ENCODE measurements around the gene RPA3. TPM values are rescaled to one million over a fixed set of nuclear protein-coding genes. Genes with fewer than 3 reads are reported as not detected.

RPA3 gene
- total and polyA plus RNA-seq, 9 of the 15 experiments (the other 6 are each of a cell fraction or from before 2014, with no cell fraction given) = 68.5 to 265 (median 125) TPM

DNA sequence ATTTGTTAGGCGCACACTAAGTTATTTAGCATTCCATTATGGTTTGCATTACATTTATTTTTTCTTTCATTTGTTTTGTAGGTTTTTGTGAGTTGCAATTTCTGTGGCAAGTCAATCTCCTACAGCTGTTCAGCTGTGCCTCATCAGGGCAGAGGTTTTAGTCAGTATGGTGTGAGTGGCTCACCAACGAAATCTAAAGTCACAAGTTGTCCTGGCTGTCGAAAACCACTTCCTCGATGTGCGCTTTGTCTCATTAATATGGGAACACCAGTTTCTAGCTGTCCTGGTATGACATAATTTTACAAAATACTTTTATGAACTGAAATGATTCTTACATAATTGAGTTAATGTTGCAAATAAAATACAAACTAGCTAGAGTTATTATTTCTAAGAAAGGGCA, 122.2 kb downstream of the RPA3 start:
- POLR2A ChIA-PET = no interaction called here
- intact Hi-C loops (cut with micrococcal nuclease) (loop anchor here (5.0 to 10.0 kb wide), 3 partner anchors 169 to 701 kb away; no protein-coding TSS in a partner anchor), in situ Hi-C loops (cut with MboI) (no loop called here)
- Histone ChIP-seq H3K4me3 (no peak overlapping the region), H3K9ac (ENCODE audit: insufficient read depth in 1 of 2, low read depth in 2 of 2, low read length in 2 of 2) (no peak overlapping the region), H3K27ac (ENCODE audit: extremely low read depth, low read depth, low read length) (no peak overlapping the region), H3K9me3 (replicated peaks; ENCODE audit: control insufficient read depth, insufficient read depth, low read depth, low read length) (peaks cover 11% of the 10 kb centered on the region), H3K4me1 (replicated peaks in 1 of 2; ENCODE audit: control insufficient read depth in 2 of 2, insufficient read depth in 2 of 2, low read length in 2 of 2) (no peaks in the 10 kb centered on the region), H4K20me1 (replicated peaks; ENCODE audit: control insufficient read depth, insufficient read depth, low read length) (no peaks in the 10 kb centered on the region), H3K79me2 (ENCODE audit: control insufficient read depth, insufficient read depth, low read length) (no peaks in the 10 kb centered on the region), H2AFZ (ENCODE audit: low read depth, low read length) (no peak overlapping the region), H3K9me1 (ENCODE audit: control insufficient read depth, insufficient read depth, low read length) (no peaks in the 10 kb centered on the region), H3K36me3 (ENCODE audit: control insufficient read depth, insufficient read depth, low read length) (peaks cover 52% of the 10 kb centered on the region), H3K27me3 (ENCODE audit: control insufficient read depth in 2 of 2, insufficient read depth in 2 of 2, low read length in 2 of 2) (no peaks in the 10 kb centered on the region), H3K4me2 (ENCODE audit: insufficient read depth, low read length) (no peak overlapping the region)
- BruUV-seq (replicated peaks) = no TSS peak
- CTCF ChIA-PET (ENCODE audit: low intra/inter-chr PET ratio) = interaction anchor here (1.3 kb wide), 1 partner anchor 622 kb away, joined by 4 read pairs; no protein-coding TSS in a partner anchor
- WGBS (ENCODE audit: insufficient coverage, low coverage, missing lambda C conversion rate) = 91% methylated on average over 5 of the region's 5 CpGs
- DNase-seq (ENCODE audit: extremely low read depth in 1 of 4, low spot score in 3 of 4) (no peak), FAIRE-seq (no peak), ATAC-seq (no peak)
- TF ChIP-seq TBP (optimal IDR thresholded peaks at IDR 0.05; ENCODE audit: low read depth, low read length) (no peak), ZNF583 (CRISPR knock-in tag; IDR thresholded peaks at IDR 0.05) (no peak), PYGO2 (tag; IDR thresholded peaks at IDR 0.05) (no peak), ZNF3 (CRISPR knock-in tag; IDR thresholded peaks at IDR 0.05) (no peak), HCFC1 (IDR thresholded peaks at IDR 0.05; ENCODE audit: low read depth, low read length) (no peak), SMAD2 (IDR thresholded peaks at IDR 0.05; ENCODE audit: low read depth, low read length) (no peak), BRF1 (IDR thresholded peaks at IDR 0.05; ENCODE audit: borderline replicate concordance, extremely low read depth, insufficient read length) (no peak), FOXP1 (CRISPR knock-in tag; IDR thresholded peaks at IDR 0.05) (no peak), EZH2 (IDR thresholded peaks at IDR 0.05; ENCODE audit: borderline replicate concordance, low read depth, low read length) (no peak), MYNN (IDR thresholded peaks at IDR 0.05) (no peak), MYNN (CRISPR knock-in tag; IDR thresholded peaks at IDR 0.05) (no peak), ZBTB8A (IDR thresholded peaks at IDR 0.05; ENCODE audit: partially characterized antibody) (no peak), ZBED1 (IDR thresholded peaks at IDR 0.05) (no peak), SIN3B (IDR thresholded peaks at IDR 0.05; ENCODE audit: low read depth) (no peak), TCF7L2 (IDR thresholded peaks at IDR 0.05; ENCODE audit: low read depth, low read length) (no peak), ZNF124 (CRISPR knock-in tag; IDR thresholded peaks at IDR 0.05) (no peak)
- TF ChIP-seq, protein P1, sequence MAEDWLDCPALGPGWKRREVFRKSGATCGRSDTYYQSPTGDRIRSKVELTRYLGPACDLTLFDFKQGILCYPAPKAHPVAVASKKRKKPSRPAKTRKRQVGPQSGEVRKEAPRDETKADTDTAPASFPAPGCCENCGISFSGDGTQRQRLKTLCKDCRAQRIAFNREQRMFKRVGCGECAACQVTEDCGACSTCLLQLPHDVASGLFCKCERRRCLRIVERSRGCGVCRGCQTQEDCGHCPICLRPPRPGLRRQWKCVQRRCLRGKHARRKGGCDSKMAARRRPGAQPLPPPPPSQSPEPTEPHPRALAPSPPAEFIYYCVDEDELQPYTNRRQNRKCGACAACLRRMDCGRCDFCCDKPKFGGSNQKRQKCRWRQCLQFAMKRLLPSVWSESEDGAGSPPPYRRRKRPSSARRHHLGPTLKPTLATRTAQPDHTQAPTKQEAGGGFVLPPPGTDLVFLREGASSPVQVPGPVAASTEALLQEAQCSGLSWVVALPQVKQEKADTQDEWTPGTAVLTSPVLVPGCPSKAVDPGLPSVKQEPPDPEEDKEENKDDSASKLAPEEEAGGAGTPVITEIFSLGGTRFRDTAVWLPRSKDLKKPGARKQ (CRISPR knock-in tag; IDR thresholded peaks at IDR 0.05) = no peak
- TF ChIP-seq, protein P2, sequence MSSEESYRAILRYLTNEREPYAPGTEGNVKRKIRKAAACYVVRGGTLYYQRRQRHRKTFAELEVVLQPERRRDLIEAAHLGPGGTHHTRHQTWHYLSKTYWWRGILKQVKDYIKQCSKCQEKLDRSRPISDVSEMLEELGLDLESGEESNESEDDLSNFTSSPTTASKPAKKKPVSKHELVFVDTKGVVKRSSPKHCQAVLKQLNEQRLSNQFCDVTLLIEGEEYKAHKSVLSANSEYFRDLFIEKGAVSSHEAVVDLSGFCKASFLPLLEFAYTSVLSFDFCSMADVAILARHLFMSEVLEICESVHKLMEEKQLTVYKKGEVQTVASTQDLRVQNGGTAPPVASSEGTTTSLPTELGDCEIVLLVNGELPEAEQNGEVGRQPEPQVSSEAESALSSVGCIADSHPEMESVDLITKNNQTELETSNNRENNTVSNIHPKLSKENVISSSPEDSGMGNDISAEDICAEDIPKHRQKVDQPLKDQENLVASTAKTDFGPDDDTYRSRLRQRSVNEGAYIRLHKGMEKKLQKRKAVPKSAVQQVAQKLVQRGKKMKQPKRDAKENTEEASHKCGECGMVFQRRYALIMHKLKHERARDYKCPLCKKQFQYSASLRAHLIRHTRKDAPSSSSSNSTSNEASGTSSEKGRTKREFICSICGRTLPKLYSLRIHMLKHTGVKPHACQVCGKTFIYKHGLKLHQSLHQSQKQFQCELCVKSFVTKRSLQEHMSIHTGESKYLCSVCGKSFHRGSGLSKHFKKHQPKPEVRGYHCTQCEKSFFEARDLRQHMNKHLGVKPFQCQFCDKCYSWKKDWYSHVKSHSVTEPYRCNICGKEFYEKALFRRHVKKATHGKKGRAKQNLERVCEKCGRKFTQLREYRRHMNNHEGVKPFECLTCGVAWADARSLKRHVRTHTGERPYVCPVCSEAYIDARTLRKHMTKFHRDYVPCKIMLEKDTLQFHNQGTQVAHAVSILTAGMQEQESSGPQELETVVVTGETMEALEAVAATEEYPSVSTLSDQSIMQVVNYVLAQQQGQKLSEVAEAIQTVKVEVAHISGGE (CRISPR knock-in tag; IDR thresholded peaks at IDR 0.05) = no peak
- TF ChIP-seq, protein P3, sequence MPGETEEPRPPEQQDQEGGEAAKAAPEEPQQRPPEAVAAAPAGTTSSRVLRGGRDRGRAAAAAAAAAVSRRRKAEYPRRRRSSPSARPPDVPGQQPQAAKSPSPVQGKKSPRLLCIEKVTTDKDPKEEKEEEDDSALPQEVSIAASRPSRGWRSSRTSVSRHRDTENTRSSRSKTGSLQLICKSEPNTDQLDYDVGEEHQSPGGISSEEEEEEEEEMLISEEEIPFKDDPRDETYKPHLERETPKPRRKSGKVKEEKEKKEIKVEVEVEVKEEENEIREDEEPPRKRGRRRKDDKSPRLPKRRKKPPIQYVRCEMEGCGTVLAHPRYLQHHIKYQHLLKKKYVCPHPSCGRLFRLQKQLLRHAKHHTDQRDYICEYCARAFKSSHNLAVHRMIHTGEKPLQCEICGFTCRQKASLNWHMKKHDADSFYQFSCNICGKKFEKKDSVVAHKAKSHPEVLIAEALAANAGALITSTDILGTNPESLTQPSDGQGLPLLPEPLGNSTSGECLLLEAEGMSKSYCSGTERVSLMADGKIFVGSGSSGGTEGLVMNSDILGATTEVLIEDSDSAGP (CRISPR knock-in tag; IDR thresholded peaks at IDR 0.05) = no peak
